COLO668 (cell line): ENCODE measurements around the gene PIEZO2.

Experiments
- DNase-seq: peaks from one replicate; lab custom pipeline; 2025; ENCODE audit not compliant: unreplicated experiment; lab: John Stamatoyannopoulos, UW

PIEZO2 gene

DNA sequence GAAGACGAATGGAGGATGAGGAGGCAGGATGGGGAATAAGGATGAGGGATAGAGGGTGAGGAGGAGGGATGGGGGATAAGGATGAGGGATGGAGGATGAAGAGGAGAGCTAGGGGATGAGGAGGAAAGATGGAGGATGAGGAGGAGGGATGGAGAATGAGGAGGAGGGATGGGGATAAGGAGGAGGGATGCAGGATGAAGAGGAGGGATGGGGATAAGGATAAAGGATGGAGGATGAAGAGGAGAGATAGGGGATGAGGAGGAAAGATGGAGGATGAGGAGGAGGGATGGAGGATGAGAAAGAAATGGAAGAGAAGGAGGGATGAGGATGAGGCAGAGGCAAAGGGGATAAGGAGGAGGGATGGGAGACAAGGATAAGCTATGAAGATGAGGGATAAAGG lies 393.5 kb downstream of the PIEZO2 start:
- DNase-seq: no peak

DNA sequence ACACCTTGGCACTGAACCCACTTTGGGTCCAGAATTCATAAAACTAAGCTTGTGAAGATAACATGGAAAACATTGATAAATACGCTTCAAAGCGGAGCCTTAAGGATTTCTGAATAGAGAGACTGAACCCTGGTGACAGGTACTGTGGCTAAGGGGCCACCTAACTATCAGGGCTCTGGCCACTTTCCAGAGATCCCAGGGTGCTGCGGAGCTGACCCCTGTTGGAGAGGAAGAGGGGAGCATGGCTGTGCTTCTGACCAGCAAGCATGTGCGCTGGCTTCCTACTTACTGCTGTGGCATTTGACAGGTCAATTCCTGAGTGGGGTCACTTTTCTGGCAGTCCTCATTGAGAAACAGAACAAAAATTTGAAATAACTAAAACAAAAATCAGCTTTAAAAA lies 395.2 kb downstream of the PIEZO2 start:
- no peak for DNase-seq

GRCh38 chr18:10752382-10752781 lies 397.0 kb downstream of the PIEZO2 start:
- no peak for DNase-seq

GRCh38 chr18:10751653-10752052 lies 397.7 kb downstream of the PIEZO2 start:
- DNase-seq: no peak

DNA sequence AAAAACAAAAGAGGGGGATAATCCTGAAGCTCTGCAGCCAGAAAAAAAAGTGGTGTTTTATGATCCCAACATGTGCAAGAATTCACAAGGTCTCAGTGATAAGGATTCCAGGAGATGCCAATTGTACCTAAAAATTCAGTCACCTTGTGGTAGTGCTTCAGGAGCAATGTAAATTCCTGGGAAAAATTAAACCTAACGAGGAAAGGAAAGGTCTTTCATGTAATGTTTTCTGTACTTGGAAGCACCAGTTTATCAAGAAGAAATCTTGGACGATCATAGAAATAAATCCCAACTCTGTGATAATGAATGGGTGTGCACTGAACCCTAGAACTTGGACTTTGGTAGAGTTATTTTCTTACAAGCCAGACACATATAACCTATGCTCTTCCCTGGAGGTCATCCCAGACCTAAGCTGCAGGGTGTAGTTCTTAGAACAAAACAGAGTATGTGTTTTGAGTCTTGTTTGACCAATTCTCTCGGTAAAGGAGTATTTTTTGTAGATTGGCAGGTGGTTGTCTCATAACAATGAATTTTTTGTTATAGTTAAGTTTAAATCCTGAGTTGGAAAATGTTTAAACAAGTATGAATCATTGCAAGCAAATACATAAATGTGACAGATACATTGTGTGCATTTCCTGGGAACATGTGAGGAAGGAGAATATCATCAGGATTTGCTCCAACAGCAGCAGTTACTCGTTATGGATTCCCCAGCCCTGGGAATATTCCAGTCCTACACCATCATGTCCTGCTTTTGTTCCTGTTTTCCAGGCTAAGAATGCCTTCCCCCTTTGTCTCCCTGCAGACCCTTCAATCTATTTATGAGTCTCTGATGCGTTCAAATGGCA lies 399.0 kb downstream of the PIEZO2 start:
- DNase-seq: no peak

DNA sequence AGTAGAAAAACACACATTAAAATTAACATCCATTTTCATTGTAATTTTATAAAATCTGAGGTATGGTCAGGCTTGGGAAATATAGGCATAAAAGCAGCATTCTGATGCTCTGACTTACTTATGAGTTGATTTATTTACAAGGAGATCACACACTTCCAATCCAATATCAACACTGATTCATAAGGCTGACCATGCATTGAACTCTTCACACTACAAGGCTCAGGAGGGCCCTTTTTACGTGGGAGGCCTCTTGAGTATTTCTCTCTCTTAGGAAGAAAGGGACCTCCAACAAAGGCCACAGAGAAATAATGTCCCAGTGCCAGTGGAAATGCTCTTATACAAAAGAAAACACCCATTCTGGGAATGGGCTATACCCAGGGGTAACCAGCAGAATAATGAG lies 400.7 kb downstream of the PIEZO2 start:
- DNase-seq: no peak

DNA sequence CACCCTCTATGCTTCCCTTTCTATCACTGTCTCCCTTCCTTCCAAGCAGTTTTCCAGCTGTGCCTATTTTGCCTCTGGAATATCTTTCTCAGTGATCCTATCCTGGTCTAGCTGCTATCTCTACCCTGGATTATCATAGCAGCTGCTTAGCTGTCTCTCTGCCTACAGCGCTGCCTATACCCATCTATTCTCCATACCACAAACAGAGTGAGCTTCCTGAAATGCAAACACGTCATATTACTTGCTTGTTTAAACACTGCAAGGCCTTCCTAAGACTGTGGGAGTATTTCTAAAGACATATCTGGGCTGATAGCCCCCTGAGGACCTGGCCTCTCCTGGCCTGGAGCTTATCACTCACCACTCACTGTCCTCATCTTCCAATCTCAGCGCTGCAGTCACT lies 403.4 kb downstream of the PIEZO2 start:
- DNase-seq: no peak

DNA sequence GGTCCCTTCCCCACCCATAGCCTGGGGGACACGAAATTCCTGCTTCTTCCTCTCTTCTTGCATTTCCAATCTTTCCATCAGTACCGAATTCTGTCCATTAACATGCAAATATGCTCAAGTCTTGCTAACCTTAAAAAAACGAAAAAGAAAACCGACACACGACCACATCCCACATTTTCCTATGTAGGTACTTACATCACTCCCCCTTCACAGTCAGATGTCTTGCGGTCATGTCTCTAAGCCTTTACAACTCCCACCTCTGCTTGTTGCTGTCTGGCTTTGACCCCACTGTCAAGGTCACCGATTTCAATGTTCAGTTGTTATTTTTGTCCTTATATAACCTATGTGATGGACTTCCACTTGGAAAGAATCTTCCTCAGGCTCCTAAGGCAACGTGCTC lies 404.1 kb downstream of the PIEZO2 start:
- no peak for DNase-seq

DNA sequence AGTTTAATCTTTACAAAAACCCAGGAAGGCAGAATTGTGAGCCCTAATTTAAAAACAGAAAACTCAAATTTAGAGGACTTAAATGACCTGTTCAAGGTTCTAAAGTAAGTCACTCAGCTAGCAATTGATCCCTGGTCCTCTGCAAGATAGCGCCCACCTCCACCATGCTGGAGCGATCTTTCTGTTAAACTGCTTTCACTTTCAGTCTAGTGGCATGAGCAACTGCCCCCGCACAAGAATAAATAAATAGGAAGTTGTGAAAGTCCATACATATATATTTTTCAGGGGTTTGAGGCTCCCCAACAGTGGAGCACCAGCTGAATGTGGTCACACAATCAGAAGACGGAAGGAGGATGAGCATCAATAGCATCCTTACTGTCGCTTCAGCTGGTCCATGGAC lies 405.6 kb downstream of the PIEZO2 start:
- no peak for DNase-seq

GRCh38 chr18:10739152-10739551 lies 410.2 kb downstream of the PIEZO2 start:
- no peak for DNase-seq

- no peak for DNase-seq
Observed at GRCh38 chr18:10736984-10737383, 412.4 kb downstream of the PIEZO2 start.

DNA sequence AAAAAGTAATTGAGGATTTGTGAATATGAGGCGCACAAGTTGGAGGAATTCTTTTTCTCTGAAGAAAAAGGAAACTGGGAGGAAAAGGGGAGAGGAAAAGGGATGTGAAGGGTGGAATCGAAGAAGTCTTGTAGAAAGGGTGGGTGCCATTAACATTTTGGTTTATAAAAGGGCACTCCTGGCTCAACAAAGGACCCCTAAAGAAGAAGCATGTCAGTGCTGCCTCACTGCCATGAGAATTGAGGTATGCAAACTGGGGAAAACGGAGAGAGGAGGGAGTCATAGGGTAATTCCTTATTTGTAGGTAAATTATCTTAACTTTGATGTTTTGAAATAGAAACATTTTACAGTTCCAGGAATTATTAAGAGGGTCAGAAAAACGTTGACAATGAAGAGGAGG lies 416.4 kb downstream of the PIEZO2 start:
- DNase-seq: no peak

- no peak for DNase-seq
Observed at GRCh38 chr18:10727477-10727876, 421.9 kb downstream of the PIEZO2 start.

GRCh38 chr18:10726198-10727068 lies 422.9 kb downstream of the PIEZO2 start:
- DNase-seq: peak; percentile 65

DNA sequence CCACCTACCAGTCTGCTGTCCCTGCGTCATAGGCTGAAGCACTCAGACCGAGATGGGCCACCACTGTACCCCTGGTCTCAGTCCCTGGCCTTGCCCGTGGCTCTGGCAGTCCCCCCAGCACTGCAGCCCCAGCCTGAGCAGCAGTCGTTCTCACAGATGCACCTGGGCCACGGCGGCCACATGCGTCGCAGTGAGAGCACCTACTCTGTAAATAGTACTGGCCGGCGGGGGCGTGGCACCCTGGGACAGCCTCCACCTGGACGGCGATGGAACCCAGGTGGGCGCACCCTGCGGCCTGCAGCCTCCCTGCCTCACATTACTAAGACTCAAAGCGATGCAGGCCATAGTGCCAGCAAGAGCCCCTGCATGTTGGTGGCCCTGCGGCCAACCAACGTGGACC lies 424.7 kb downstream of the PIEZO2 start:
- no peak for DNase-seq

DNA sequence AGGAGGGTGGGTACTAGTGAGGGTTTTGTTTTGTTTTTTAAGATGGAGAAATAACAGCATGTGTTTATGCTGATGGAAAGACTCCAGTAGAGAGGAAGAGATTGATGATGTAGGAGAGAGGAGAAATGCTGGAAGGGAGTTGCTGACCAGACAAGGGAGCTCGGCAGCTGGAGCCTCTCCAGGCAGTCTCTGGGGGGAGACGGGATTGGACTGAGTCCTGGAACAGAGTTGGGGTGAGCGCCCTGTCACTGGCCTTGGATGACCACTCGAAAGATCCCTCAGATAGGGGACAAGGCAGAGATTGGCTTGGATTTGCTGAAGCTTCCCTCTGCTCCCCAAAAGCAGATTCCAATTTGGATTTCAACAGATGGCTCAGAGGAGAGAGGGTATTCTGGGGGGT lies 425.9 kb downstream of the PIEZO2 start:
- DNase-seq: no peak

- no peak for DNase-seq
Observed at GRCh38 chr18:10718809-10719208, 430.6 kb downstream of the PIEZO2 start.

- DNase-seq: no peak
Observed at GRCh38 chr18:10715791-10716190, 433.6 kb downstream of the PIEZO2 start.

DNA sequence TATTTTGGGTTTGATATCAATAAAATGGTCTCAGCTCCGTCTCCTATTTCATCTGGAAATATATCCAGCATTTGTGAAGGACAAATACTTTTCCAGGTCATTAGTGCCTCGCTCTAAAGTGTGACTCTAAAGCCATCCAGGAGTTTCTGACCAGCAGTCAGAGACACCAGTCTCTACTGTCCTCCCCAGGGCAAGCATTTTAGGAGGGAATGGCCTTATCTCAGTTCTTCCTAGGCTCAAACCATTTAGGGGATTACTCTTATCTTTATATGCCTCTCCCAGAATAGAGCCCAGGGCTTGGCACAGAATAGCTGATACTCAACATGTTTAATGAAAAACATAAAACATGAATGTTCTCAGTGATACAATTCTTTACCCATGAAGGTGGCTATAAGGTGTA lies 436.0 kb downstream of the PIEZO2 start:
- no peak for DNase-seq

DNA sequence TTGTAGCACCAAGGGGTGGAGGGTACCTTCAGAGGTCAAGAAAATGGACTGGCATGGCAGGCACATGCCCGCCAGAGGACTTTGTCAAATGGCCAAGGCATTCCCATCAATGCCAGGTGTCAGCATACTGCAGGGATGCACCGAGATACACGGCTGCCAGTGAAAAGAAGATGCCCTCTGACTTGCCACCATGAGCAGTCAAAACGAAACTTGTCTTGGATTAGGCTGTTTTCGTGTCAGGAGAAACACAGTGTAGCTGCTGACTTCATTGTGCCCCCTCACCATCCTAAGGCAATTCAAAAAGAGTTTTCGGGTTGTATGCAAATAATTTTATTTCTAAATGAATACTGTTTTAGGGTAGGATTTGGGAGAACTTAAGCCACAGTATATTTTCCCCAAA lies 442.1 kb downstream of the PIEZO2 start:
- no peak for DNase-seq

- DNase-seq: no peak
Observed at GRCh38 chr18:10705786-10706185, 443.6 kb downstream of the PIEZO2 start.

- no peak for DNase-seq
Observed at GRCh38 chr18:10705291-10705690, 444.1 kb downstream of the PIEZO2 start.
